ENCODE measurements around the gene ENKUR.
"Not testable (repeated sequence)": the region's sequence is repeated elsewhere in the genome, so short reads cannot be mapped to it uniquely, and the experiment has no call there.

- TF ChIP-seq POLR2A (IDR thresholded peaks at IDR 0.05; ENCODE audit: low read length); GATA1 (IDR thresholded peaks at IDR 0.05; ENCODE audit: low read depth, low read length): not testable (repeated sequence)
Measured at GRCh38 chr10:24968951-24969350, 47.0 kb downstream of the ENKUR start.
